Adrenal gland (tissue), 12 donors: ENCODE results near the gene TCF4. TPM values are rescaled to one million over a fixed set of nuclear protein-coding genes. Genes with fewer than 3 reads are reported as not detected.

ENCODE experiments used
- DNase-seq, 7 donors: peaks; one replicate each; pipeline ENCODE4 v3.0.0-alpha.2; 2019 to 2020
- H3K27ac ChIP-seq, 5 donors: fragments of 200-600 bp; sonication (generic) in 4 of 5; 1 replicate in 3 of 5; 2 replicates in 2 of 5; pipeline versions ENCODE4 v1.5.1 to v1.8.0; 2016 to 2020; ENCODE audit warnings: mild to moderate bottlenecking in 1 of 5
- H3K27me3 ChIP-seq: fragments of 200-600 bp; 2 replicates; pipeline ENCODE4 v1.8.0; 2021
- H3K36me3 ChIP-seq, 2 donors: fragments of 200-600 bp; replicated peaks in 1 of 2; 1 replicate in 1 of 2; 2 replicates in 1 of 2; pipeline versions ENCODE4 v1.5.1 to v1.8.0; 2018 to 2022
- H3K4me1 ChIP-seq, 2 donors: fragments of 200-600 bp; replicated peaks in 1 of 2; 1 replicate in 1 of 2; 2 replicates in 1 of 2; pipeline versions ENCODE4 v1.5.1 to v1.8.0; 2018 to 2021
- H3K4me3 ChIP-seq, 4 donors: fragments of 200-600 bp; sonication (generic) in 3 of 4; one replicate each; pipeline ENCODE4 v1.5.1; 2016 to 2018
- H3K9me3 ChIP-seq, 3 donors: fragments of 200-600 bp; sonication (generic) in 1 of 3; replicated peaks in 1 of 3; 1 replicate in 2 of 3; 2 replicates in 1 of 3; pipeline versions ENCODE4 v1.5.1 to v1.8.0; 2016 to 2021
- CTCF ChIP-seq, 6 experiments: fragments of 450-650 bp in 4 of 6; fragments of 200-600 bp in 2 of 6; sonication (generic) in 1 of 6; IDR thresholded peaks; 1 replicate in 5 of 6; 2 replicates in 1 of 6; pipeline versions ENCODE4 v1.5.1 to v1.8.0; 2016 to 2021; ENCODE audit warnings: antibody characterized with exemption in 6 of 6, mild to moderate bottlenecking in 2 of 6, moderate library complexity in 1 of 6
- POLR2A ChIP-seq, 2 donors: fragments of 450-650 bp; IDR thresholded peaks; one replicate each; pipeline ENCODE4 v1.6.1; 2017; ENCODE audit warnings: antibody characterized with exemption in 2 of 2, mild to moderate bottlenecking in 2 of 2, moderate library complexity in 1 of 2
- WGBS, 4 donors: extraction: QIAGEN DNeasy Blood & Tissue Kit in 2 of 4; methylation state at CpG; one replicate each; pipeline versions ENCODE4 v1.1.5 to v1.1.7; 2013 to 2017; 5-methylcytosine and 5-hydroxymethylcytosine counted together
- intact Hi-C, 2 donors: fragments of 100-400 bp; cut with DNase I; formaldehyde crosslinking; loops; one replicate each; pipeline versions ENCODE4 v1.14.1 to v1.15.0; 2022 to 2023
- polyA plus RNA-seq, 3 donors: library from polyadenylated mRNA; stranded (reverse); fragments of 200-250 nt in 2 of 3; fragments of 350-450 nt in 1 of 3; fragmentation: Illumina TruSeq in 1 of 3; extraction: RNeasy Lipid Tissue Mini Kit (QIAGEN cat#74804) in 1 of 3; gene quantifications; one replicate each; pipeline ENCODE4 v1.2.3, GENCODE V29; 2013 to 2014
- total RNA-seq, 9 donors: library from RNA; depleted of rRNA in 4 of 9; stranded (reverse); fragments of >200 nt in 4 of 9; fragments of 120-200 nt in 1 of 9; fragmentation: NEBNext Ultra II Directional in 1 of 9; extraction: Animal tissue kit (Norgen Biotek cat#: 25700) in 1 of 9; gene quantifications; one replicate each; pipeline versions ENCODE4 v1.1.0 to v1.2.4, GENCODE V29; 2013 to 2023
- donor health status: healthy with polysubstance abuse.
- donor health status: Bipolar disorder and iron deficiency.
- donor health status: DM: yes; HTN: yes; CAD: no.
- donor health status: DM: no; HTN: no; CAD: no.
- donor health status: DM: no; HTN: no; CAD: no.
- donor health status: DM: yes; HTN: yes; CAD: no.

Gene TCF4
- total and polyA plus RNA-seq, 12 donors: 21.9 to 196 (median 112) TPM

GRCh38 chr18:55265984-55266383 is 322.0 kb downstream of the TCF4 start:
- Histone ChIP-seq H3K36me3 (peaks cover 0 to 34% of the 10 kb centered on the region in 2 donors), H3K9me3 (no peaks in the 10 kb centered on the region), H3K27ac (peak overlapping the region in 2 of 5 donors; percentile 4 to 66), H3K27me3 (no peaks in the 10 kb centered on the region), H3K4me3 (no peak overlapping the region), H3K4me1 (peaks cover 30 to 79% of the 10 kb centered on the region in 2 donors)
- no peak for DNase-seq
- 76 to 94% (median 85%) methylated on average over 3 of the region's 3 CpGs for WGBS, 4 donors
- TF ChIP-seq POLR2A (IDR thresholded peaks at IDR 0.05) (no peak), CTCF (IDR thresholded peaks at IDR 0.05) (no peak)
- intact Hi-C loops: loop anchor here in 1 of 2 donors (10.0 kb wide), 1 partner anchor 49 kb away; no protein-coding TSS in a partner anchor

GRCh38 chr18:55265130-55265675 is 322.8 kb downstream of the TCF4 start:
- Histone ChIP-seq H3K36me3 (peaks cover 0 to 41% of the 10 kb centered on the region in 2 donors), H3K4me3 (no peak overlapping the region), H3K27me3 (no peaks in the 10 kb centered on the region), H3K4me1 (peaks cover 30 to 79% of the 10 kb centered on the region in 2 donors), H3K9me3 (no peaks in the 10 kb centered on the region), H3K27ac (peak overlapping the region in 3 of 5 donors; percentile 59 to 75 (median 66))
- TF ChIP-seq CTCF (IDR thresholded peaks at IDR 0.05): no peak
- no peak for TF ChIP-seq POLR2A (IDR thresholded peaks at IDR 0.05)
- intact Hi-C loops: loop anchor here in 1 of 2 donors (10.0 kb wide), 1 partner anchor 50 kb away; no protein-coding TSS in a partner anchor
- no peak for DNase-seq
- 57 to 71% (median 63%) methylated on average over 5 of the region's 5 CpGs for WGBS, 4 donors

GRCh38 chr18:55264108-55264507 is 323.9 kb downstream of the TCF4 start:
- Histone ChIP-seq H3K27me3 (no peaks in the 10 kb centered on the region), H3K27ac (peak overlapping the region in 4 of 5 donors; percentile 59 to 75 (median 62)), H3K9me3 (no peaks in the 10 kb centered on the region), H3K36me3 (peaks cover 0 to 44% of the 10 kb centered on the region in 2 donors), H3K4me3 (no peak overlapping the region), H3K4me1 (peaks cover 30 to 72% of the 10 kb centered on the region in 2 donors)
- TF ChIP-seq POLR2A (IDR thresholded peaks at IDR 0.05) (peak in 1 of 2 donors; percentile 45), CTCF (IDR thresholded peaks at IDR 0.05) (no peak)
- intact Hi-C loops: loop anchor here in 1 of 2 donors (10.0 kb wide), 1 partner anchor 51 kb away; no protein-coding TSS in a partner anchor
- DNase-seq: peak in 6 of 7 donors; percentile 48 to 71 (median 54)
- WGBS, 4 donors: 21 to 32% (median 22%) methylated on average over 3 of the region's 3 CpGs

GRCh38 chr18:55262021-55262560 is 325.9 kb downstream of the TCF4 start:
- WGBS, 4 donors: 43 to 63% (median 54%) methylated on average over 1 of the region's 1 CpG

More at GRCh38 chr18:55262021-55262560, 325.9 kb downstream of the TCF4 start:
- no peak overlapping the region for H3K4me3 ChIP-seq
- H3K27ac ChIP-seq: peak overlapping the region in 1 of 5 donors; percentile 75
- H3K9me3 ChIP-seq: no peaks in the 10 kb centered on the region
- peaks cover 17 to 52% of the 10 kb centered on the region in 2 donors for H3K4me1 ChIP-seq
- H3K27me3 ChIP-seq: no peaks in the 10 kb centered on the region
- intact Hi-C loops: loop anchor here in 1 of 2 donors (10.0 kb wide), 1 partner anchor 53 kb away; no protein-coding TSS in a partner anchor
- H3K36me3 ChIP-seq: peaks cover 0 to 52% of the 10 kb centered on the region in 2 donors
- no peak for DNase-seq
- TF ChIP-seq CTCF (IDR thresholded peaks at IDR 0.05) (no peak), POLR2A (IDR thresholded peaks at IDR 0.05) (no peak)
